Right kidney (tissue), 1 donor: ENCODE results near the gene SLC35F3.

Source experiments
- DNase-seq: peaks from one replicate; pipeline ENCODE4 v3.0.0-alpha.2; 2016

SLC35F3 gene

DNA sequence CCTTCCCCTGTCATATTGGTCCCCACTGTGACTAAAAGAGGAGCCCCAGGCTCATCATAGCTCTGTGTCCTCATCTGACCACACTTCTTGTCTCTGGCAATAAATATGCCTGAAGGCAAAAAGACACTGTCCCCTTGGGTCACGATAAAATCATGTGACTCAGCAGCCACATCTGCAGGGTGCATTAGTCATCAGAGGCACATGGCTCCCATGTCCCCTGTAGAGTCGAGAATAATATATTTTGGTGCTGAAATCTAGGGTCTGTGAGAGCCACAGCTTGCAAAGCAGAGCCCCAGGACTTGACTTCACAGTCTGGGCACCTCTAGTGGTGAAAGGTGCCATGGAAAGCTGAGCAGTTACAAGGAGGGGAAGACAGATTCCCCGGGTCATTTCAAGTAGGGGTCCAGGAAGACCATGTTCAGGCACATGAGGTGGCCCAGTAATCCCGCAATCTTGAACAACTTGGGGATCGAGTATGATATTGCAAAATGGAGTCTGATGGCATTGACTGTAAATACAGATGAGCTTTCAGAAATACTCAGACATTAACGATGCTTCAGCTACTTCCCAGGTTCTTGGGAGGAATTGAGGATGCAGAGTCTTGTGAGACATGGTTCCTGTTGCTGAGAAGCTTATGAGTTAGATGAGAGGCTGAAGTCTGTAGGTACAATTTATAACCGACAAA, 68.6 kb downstream of the SLC35F3 start:
- no peak for DNase-seq

DNA sequence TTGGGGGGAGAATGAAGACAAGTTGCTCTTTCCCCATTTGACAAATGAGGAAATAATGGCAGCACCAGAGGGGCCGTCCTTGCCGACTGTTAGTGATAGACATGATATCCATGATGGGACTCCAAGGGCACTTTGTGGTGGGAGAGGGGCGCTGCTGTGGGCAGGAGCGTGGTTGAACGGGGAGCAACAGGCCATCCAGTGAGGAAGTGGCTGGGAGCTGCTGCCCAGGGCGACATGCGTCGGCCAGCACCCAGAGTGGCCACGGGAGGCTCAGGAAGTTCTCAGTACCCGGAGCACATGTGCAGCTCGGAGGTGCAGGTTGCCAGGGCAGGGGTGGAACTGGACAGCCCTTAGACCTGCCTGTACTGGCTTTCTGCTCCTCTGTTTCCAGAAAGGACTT, 71.0 kb downstream of the SLC35F3 start:
- DNase-seq: no peak

DNA sequence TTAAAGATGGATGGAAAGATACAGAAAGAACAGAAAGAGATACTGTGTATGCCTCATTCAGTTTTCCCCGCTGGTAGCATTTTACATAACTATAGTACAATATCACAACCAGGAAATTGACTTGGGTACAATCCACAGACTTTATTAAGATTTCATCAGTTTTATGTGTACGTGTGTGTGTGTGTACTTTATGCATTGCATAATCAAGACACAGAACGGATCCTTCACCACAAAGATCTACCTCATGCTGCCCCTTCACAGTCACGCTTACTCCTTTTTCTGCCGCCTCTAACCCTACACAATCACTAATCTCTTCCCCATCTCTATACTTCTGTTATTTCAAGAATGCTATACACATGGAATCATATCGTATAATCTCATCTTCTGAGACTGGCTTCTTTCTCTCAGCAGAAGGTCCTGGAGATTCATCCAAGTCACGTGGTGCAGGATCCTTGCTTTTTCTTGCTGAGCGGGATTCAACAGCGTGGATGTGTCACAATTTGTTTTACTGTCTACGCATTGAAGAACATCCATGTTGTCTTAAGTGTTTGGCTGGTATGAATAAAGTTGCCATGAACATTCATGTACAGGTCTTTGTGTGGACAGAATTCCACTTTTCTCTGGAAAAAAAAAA, 76.7 kb downstream of the SLC35F3 start:
- no peak for DNase-seq

DNA sequence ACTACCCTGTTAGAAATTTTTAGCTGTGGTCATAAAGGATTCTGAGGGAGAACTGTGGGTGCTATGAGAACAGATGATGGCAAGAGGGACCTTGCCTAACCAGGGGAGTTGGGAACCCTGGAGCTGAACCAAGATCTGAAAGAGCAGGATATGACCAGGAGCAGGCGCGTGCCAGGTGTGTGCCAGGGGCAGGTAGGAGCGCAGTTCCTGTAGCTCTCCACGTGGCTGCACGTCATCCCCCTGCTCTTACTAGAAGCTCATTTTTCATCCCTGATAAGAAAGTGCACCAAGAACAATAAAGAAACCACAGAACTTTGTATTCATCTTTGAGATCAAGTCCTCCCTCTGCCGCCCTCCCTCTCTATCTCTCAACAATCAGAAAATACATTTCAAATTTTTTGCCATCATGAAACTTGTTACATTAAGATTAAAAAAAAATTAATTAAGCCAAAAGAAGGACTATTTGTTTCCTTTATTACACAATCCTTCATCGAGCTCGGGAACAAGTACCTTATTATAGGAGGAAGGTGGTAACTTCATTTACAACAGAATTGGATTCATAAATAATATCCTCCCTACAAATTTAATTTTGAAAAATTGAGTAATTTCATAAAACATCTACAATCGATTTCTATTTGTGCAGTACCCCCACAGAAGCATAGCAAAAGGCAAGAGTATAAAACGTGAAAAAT, 78.5 kb downstream of the SLC35F3 start:
- DNase-seq: no peak

DNA sequence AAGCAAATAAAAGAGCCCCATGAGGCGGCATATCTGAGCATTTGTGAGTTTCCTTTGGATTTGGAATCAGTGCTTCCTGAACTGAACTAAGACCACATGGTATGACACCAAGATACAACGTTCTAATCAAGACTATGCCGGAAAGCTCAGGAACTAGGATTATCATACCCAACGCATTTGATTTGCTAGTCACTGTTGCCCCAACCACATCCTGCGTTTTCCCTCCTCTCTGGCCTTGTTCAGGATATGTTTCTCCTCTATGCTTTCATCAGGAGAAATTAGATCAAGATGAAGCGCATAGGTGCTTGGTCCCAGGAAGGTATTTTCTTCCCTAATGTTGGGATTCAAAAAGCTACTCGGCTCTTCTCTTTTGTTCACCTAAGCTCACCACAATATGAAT, 79.3 kb downstream of the SLC35F3 start:
- DNase-seq: no peak

DNA sequence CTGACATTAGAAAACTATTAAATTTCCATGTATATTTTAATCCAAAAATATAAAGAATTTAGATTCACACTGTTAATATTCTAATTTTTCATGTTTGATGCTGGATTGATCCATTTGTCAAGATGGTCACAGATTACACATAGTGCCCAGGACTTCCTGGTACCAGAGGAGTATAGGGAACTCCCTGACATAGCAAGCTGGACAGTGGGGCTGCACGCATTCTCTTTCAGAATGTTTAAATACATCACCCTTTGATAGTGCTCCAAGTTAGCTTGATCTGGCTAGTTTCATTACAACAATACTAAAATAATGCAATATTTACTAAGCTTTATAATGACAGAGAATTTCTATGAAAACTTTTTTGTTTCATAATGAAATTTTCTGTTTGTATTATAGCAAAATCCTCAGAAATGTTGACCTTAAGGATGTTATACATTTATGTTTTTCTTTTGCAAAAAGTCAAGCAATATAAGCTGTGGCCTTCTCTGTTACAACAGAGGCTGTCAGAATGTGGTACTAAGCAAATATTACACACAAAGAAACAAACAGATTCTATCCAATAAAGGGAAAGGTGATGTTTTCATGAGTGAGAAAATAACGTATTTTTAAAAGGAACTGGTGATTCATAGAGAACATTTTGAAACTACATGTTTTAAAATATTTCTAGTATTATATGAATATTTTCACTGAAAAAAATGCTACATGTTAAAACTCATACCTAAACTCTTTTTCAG, 84.7 kb downstream of the SLC35F3 start:
- no peak for DNase-seq

DNA sequence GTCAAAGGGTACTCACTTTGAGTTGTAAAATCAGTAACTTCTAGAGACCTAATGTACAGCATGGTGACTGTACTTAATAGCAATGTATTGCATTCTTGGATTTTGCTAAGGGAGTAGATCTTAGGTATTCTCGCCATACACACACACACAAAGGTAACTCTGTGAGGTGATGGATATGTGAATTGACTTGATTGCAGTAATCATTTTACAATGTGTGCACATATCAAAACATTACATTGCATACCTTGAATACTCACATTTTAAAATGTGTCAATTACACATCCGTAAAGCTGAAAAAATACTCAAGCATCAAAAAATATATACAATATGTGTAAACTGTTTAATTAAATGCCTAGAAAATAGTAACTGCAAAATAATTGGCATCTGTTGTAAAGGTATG, 86.0 kb downstream of the SLC35F3 start:
- no peak for DNase-seq

DNA sequence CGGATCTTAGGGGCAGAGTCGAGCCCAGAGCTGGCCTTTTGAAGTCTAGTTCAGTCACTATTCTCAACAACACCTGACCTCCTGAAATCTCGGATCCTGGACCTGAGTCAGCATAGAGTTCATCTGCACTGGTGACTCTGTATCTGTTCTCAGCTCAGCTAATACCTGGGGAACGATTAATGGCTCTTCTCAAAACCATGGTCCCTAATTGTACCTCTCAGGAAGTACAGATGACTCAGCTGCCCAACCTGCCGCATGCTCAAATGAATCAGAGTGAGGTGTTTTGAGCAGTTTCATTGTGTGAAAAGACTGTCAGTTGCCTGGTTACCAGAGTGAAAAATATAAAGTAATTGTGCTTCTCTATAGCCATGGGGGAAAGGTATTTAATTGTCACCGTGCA, 89.2 kb downstream of the SLC35F3 start:
- no peak for DNase-seq

DNA sequence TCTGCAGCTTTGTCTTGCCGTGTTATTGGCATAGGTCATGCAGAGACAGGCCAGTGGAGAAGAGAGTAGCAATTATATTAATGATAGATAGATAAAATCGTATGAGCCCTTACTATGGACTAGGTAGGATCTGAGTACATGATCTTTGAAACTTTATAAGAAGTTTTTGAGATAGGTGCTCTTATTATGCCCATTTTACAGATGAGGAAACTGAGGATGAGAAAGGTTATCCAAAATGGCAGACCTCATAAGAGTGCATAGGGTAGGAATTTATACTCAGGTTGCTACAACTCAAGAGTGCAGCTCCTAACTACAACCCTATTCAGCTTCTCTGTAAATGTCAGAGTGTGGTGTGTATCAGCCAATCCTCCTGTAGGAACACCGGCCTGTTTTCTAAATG, 89.6 kb downstream of the SLC35F3 start:
- DNase-seq: no peak

DNA sequence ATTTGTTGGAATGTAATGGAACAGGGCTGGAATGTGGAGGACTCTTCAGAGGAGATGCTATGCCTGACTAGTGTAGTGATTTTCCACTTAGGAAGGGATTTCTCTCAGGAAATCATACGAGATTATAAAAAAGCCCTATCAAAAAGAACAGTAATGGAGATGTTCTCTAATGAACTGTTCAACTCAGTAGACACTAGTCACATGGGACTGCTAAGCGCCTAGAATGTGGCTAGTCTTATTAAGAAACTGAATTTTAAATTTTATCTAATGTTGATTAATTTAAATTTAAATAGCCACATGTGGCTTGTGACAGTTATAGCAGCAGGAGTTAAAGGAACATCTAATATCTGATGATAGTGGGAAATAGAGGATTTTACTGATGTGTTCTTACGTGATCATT, 94.0 kb downstream of the SLC35F3 start:
- DNase-seq: no peak

DNA sequence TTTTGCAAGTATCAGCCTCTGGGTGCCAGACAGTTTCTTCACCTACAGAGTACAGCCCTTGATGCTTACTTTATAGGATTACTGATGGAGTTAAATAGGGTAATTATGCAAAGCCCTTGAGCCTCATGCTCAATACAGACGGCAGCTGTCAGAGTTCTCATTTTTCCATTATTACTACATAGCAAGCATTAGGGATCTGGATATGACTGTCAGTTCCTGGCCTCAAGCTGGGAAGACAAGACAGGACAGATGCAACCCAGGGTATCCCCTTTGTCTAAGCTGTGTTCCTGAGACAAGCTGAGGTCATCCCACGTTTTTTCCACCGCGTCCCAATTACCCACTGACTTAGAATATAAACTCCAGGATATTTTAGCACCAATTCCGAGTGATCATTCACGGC, 94.4 kb downstream of the SLC35F3 start:
- no peak for DNase-seq

DNA sequence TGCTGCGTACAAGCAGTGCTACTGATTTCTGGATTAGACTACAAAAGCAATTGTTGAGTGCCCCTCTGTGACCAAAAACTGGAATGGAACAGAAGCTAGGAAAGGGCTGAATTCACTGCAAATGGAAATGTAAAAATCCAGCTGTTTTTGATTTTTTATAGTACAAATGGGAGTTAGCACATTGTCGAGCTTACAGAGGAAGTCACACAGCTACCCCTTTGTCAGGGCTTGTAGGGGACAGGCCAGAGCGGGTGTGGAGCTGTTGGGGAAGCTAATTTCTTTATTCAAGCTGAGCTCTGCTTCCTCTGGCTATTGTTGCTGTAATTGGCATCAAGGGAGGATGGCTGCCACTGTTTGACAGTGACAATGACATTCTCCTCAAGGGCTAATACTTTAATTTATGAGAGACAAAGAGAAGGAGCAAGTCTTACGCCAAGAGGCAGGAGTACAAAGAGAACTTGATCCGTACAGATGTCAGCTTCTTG, 96.1 kb downstream of the SLC35F3 start:
- DNase-seq: no peak

DNA sequence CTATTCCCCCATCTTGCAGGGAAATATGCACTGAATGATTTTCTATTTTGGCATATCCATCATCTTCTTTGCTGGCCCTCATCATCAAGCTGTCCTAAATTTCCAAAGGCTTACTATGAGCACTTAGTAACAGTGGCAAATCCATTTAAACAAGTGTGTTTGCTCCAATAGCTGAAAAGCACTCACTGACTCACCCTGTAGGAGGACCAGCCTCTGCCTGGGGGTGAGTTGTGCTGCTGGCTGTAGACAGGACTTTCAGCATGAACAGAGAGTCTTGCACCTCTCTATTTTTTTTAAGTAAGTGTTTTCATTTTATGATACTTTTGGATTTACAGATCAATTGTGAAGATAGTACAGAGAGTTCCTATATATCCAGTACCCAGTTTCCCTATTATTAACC, 97.3 kb downstream of the SLC35F3 start:
- DNase-seq: no peak

DNA sequence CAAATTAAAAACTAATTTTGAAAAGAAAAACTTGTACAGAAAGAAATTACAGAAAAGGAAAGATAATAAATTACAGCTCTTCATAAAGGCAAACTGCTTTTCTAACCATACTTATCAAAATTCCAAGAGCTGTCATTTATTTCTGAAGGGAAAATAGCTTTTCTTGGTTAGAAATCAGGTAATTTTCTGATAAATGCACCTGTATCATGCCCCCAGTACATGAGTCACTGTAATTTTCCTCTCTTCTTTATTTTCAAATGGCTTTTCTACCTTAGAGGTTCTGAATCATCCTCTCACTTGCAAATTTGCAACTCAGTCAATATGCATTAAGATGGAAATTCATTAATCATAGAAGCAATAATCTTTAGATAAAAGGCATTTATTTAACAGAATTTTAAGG, 100.1 kb downstream of the SLC35F3 start:
- DNase-seq: no peak

DNA sequence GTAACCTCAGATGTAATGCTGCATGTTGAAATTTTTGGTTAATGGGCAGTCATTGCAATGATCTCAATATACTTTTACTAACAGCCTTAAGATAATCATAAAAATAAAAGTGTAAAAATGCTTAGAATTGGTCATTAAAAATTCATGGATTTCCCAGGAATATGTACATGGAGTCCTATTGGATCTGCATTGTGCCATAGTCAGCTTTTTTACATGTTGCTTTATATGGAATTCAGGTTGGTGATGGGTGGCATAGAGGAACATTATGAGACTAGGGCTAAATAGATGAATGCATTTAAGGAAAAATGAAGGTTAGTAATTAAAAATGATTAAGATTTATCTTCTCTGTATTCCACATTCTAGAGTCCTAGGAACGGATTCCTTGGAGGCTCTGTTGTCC, 103.2 kb downstream of the SLC35F3 start:
- no peak for DNase-seq

DNA sequence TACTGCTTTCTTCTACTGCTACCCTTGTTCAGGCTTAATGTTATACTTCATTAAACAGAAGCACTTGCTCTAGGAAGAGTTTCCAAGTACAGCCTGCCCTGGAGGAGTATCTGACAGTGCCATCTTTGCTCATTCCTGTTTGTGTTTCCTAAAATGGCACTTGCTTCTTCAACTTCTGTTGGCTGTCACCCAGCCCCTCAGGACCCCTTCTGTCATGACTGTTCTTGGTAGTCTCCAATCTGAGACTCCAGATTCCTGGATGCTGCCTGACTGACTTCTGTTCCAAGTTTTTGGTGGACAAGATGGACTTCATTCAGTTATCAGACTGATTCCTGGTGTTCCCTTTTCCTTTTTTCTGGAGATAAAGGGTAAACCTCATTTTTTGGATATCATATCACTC, 104.1 kb downstream of the SLC35F3 start:
- DNase-seq: no peak

DNA sequence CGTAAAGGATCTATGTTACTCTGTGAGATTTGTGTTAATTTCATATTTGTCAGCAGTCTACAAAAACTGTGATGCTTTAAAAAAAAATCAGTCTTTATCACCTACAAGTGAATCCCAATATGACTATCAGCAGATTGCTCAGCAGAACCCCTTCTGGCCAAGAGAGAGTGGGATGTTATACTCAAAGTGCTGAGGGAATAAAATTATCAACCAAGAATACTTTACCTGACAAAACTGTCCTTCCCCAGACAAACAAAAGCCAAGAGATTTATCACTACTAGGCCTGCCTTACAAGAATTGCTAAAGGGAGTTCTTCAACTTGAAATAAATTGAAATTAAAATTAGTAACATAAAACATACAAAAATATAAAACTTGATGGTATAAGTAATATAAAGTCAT, 105.2 kb downstream of the SLC35F3 start:
- DNase-seq: no peak

DNA sequence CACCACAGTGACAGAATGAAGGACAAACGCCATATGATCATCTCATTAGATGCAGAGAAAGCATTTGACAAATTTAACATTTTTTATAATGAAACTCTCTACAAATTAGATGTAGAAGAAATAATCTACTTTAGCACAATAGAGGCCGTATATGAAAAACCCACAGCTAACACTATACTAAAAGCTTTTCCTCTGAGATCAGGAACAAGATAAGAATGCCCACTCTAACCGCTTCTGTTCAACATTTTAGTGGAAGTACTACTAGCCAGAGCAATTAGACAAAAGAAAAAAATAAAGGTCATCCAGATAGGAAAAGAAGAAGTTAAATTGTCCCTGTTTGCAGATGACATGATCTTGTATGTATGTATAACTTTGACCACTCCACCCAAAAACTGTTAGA, 109.7 kb downstream of the SLC35F3 start:
- DNase-seq: no peak

DNA sequence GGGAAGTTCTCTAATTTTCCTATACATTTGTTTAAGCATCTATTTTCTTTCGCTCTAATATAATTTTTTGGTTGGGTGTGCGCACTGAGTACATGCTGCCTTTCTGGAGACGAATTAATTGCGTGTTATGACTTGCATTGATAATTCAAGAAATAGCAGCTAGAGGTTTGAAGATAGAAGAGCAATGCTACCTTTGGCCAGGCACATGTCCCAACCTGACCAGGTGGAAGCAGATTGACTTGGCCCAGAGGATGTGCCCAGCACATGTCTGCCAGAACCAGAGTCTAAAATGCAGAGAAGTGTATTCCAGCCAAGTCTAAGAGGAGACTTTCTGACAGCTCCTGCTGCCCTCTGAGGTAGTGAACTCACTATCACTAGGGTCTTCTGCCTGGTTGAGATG, 114.3 kb downstream of the SLC35F3 start:
- DNase-seq: no peak

DNA sequence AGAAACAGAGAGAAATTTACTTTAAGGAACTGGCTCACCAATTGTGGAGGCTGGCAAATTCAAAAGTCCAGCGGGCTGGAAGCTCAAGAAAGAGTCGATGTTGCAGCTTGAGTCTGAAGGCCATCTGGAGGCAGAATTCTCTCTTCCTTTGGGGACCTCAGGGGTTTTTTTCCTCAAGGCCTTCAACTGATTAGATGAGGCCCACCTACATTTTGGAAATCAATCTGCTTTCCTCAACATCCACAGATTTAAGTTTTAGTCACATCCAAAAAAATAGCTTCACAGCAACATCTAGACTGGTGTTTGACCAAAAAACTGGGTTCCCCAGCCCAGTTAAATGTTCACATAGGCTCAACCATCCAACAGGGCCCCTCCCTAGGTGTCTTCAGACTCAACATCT, 114.9 kb downstream of the SLC35F3 start:
- DNase-seq: no peak

DNA sequence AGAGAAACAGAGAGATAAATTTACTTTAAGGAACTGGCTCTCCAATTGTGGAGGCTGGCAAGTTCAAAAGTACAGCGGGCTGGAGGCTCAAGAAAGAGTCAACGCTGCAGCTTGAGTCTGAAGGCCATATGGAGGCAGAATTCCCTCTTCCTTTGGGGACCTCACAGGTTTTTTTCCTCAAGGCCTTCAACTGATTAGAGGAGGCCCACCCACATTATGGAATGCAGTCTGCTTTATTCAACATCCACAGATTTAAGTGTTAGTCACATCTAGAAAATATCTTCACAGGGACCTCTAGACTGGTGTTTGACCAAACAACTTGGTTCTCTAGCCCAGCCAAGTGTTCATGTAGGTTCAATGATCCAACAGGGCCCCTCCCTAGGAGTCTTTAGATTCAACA, 117.8 kb downstream of the SLC35F3 start:
- DNase-seq: no peak

DNA sequence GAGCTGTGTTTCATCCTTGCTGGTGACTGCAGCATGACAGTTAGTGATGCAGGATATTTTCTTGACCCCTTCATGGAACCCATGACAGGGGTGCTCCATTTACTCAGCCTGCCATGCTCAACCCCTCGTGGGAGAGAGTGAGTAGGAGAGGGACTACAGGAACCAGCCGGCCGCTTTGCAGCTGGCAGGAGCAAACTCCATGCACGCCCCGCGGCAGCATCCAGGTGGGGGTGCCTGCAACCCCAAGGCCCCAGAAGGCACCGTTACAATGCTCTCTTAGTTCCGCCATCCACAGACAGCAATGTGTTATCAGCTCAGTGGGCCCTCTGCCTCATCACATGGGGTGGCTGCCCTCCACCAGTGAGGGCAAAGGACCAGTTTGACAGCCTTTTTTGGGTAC, 135.1 kb downstream of the SLC35F3 start:
- no peak for DNase-seq
